NT2/D1 (cell line): ENCODE data around the gene NOL4L.

Experiments
- SUZ12 ChIP-seq: IDR thresholded peaks from 2 replicates; pipeline ENCODE4 v1.6.1; 2011; ENCODE audit not compliant: insufficient read length, insufficient read depth; ENCODE audit errors: extremely low read depth
- YY1 ChIP-seq: IDR thresholded peaks from 2 replicates; pipeline ENCODE4 v1.6.1; 2011; ENCODE audit not compliant: insufficient read length, insufficient read depth
- ZNF274 ChIP-seq: IDR thresholded peaks from 2 replicates; pipeline ENCODE4 v1.6.1; 2011; ENCODE audit warnings: mild to moderate bottlenecking, low read depth, low read length

DNA sequence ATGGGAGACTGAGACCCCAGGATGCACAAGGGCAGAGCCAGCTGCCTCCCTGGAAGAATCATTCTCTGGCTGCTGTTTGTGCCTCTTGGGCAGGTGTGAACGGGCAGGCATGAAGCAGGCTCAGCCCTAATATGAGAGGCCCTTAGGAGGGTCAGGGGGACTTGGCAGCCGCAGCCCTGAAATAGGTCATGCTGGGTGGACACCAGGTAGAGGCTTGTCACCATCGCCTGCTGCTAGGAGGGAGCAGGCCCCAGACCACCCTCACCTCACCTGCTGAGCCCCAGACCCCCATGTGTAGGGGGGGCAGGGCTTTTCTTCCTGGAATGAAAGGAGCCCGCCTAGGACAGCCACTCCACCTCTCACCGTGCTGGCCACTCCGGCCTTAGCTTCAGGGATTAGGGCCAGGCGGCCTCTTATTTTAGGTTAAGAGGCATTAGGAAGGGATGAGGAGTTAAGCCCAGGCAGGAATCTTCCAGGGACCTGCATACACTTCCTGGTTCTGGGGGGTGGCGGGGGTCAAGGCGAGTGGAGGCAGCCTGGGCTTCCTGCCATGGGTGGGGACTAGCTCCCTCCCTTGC, 134.6 kb downstream of the NOL4L start:
- TF ChIP-seq SUZ12 (no peak), YY1 (no peak), ZNF274 (no peak)
